ENCODE results near the gene CEP170B. TPM values are rescaled to one million over a fixed set of nuclear protein-coding genes. Genes with fewer than 3 reads are reported as not detected.

CEP170B gene
- total and polyA plus RNA-seq, 2 of the 13 experiments (the other 11 are each of a cell fraction or from before 2014, with no cell fraction given) = 4.3 to 8.8 TPM

- TF ChIP-seq, protein P1, sequence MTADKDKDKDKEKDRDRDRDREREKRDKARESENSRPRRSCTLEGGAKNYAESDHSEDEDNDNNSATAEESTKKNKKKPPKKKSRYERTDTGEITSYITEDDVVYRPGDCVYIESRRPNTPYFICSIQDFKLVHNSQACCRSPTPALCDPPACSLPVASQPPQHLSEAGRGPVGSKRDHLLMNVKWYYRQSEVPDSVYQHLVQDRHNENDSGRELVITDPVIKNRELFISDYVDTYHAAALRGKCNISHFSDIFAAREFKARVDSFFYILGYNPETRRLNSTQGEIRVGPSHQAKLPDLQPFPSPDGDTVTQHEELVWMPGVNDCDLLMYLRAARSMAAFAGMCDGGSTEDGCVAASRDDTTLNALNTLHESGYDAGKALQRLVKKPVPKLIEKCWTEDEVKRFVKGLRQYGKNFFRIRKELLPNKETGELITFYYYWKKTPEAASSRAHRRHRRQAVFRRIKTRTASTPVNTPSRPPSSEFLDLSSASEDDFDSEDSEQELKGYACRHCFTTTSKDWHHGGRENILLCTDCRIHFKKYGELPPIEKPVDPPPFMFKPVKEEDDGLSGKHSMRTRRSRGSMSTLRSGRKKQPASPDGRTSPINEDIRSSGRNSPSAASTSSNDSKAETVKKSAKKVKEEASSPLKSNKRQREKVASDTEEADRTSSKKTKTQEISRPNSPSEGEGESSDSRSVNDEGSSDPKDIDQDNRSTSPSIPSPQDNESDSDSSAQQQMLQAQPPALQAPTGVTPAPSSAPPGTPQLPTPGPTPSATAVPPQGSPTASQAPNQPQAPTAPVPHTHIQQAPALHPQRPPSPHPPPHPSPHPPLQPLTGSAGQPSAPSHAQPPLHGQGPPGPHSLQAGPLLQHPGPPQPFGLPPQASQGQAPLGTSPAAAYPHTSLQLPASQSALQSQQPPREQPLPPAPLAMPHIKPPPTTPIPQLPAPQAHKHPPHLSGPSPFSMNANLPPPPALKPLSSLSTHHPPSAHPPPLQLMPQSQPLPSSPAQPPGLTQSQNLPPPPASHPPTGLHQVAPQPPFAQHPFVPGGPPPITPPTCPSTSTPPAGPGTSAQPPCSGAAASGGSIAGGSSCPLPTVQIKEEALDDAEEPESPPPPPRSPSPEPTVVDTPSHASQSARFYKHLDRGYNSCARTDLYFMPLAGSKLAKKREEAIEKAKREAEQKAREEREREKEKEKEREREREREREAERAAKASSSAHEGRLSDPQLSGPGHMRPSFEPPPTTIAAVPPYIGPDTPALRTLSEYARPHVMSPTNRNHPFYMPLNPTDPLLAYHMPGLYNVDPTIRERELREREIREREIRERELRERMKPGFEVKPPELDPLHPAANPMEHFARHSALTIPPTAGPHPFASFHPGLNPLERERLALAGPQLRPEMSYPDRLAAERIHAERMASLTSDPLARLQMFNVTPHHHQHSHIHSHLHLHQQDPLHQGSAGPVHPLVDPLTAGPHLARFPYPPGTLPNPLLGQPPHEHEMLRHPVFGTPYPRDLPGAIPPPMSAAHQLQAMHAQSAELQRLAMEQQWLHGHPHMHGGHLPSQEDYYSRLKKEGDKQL (CRISPR knock-in tag; IDR thresholded peaks at IDR 0.05; ENCODE audit: low read depth) = no peak
- TF ChIP-seq NBN (conservative IDR thresholded peaks at IDR 0.05) = no peak
- TF ChIP-seq, protein P2, sequence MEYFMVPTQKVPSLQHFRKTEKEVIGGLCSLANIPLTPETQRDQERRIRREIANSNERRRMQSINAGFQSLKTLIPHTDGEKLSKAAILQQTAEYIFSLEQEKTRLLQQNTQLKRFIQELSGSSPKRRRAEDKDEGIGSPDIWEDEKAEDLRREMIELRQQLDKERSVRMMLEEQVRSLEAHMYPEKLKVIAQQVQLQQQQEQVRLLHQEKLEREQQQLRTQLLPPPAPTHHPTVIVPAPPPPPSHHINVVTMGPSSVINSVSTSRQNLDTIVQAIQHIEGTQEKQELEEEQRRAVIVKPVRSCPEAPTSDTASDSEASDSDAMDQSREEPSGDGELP (IDR thresholded peaks at IDR 0.05; ENCODE audit: borderline replicate concordance, low read depth) = no peak
- TF ChIP-seq SSRP1 (CRISPR knock-in tag; IDR thresholded peaks at IDR 0.05) = no peak
- TF ChIP-seq, protein P3, sequence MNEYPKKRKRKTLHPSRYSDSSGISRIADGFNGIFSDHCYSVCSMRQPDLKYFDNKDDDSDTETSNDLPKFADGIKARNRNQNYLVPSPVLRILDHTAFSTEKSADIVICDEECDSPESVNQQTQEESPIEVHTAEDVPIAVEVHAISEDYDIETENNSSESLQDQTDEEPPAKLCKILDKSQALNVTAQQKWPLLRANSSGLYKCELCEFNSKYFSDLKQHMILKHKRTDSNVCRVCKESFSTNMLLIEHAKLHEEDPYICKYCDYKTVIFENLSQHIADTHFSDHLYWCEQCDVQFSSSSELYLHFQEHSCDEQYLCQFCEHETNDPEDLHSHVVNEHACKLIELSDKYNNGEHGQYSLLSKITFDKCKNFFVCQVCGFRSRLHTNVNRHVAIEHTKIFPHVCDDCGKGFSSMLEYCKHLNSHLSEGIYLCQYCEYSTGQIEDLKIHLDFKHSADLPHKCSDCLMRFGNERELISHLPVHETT (CRISPR knock-in tag; conservative IDR thresholded peaks at IDR 0.05) = no peak
- no peak for TF ChIP-seq SMYD3 (CRISPR knock-in tag; IDR thresholded peaks at IDR 0.05)
- no peak for TF ChIP-seq ATRX (CRISPR knock-in tag; IDR thresholded peaks at IDR 0.05; ENCODE audit: borderline replicate concordance)
- TF ChIP-seq ZC3H4 (CRISPR knock-in tag; IDR thresholded peaks at IDR 0.05; ENCODE audit: borderline replicate concordance) = no peak
- no peak for TF ChIP-seq NFRKB (IDR thresholded peaks at IDR 0.05)
- no peak for TF ChIP-seq ZNF841 (CRISPR knock-in tag; IDR thresholded peaks at IDR 0.05; ENCODE audit: borderline replicate concordance)
- TF ChIP-seq USF2 (IDR thresholded peaks at IDR 0.05; ENCODE audit: low read depth, low read length) = no peak
- TF ChIP-seq USF2 (CRISPR knock-in tag; IDR thresholded peaks at IDR 0.05; ENCODE audit: borderline replicate concordance) = no peak
- no peak for TF ChIP-seq ZNF607 (CRISPR knock-in tag; IDR thresholded peaks at IDR 0.05; ENCODE audit: borderline replicate concordance)
- no peak for TF ChIP-seq ZNF530 (CRISPR knock-in tag; IDR thresholded peaks at IDR 0.05; ENCODE audit: low read depth)
- TF ChIP-seq, protein P4, sequence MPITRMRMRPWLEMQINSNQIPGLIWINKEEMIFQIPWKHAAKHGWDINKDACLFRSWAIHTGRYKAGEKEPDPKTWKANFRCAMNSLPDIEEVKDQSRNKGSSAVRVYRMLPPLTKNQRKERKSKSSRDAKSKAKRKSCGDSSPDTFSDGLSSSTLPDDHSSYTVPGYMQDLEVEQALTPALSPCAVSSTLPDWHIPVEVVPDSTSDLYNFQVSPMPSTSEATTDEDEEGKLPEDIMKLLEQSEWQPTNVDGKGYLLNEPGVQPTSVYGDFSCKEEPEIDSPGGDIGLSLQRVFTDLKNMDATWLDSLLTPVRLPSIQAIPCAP (CRISPR knock-in tag; IDR thresholded peaks at IDR 0.05; ENCODE audit: low read depth) = no peak
- no peak for TF ChIP-seq SCMH1 (CRISPR knock-in tag; IDR thresholded peaks at IDR 0.05; ENCODE audit: borderline replicate concordance)
- peak; percentile 66 for TF ChIP-seq IRF9 (CRISPR knock-in tag; IDR thresholded peaks at IDR 0.05; ENCODE audit: borderline replicate concordance)
Observed at GRCh38 chr14:104820669-104821228, 44.3 kb upstream of the CEP170B start (continued).
